HepG2 (cell line): Measurements from ENCODE around the gene TMEM217. TPM values are rescaled to one million over a fixed set of nuclear protein-coding genes. Genes with fewer than 3 reads are reported as not detected.

Source experiments
- ATAC-seq: fragments of 200-7000 bp; cut with Tn5 transposase; 3 replicates; pipeline ENCODE4 v1.9.1; 2020; ENCODE audit warnings: mild to moderate bottlenecking, moderate library complexity
- BruUV-seq: library from RNA; stranded (reverse); fragments of 400-500 nt; replicated peaks from 2 replicates; lab custom pipeline; 2021; lab: Mats Ljungman, UMichigan
- CTCF ChIA-PET: fragments of 300-600 bp; formaldehyde crosslinking; extraction: SDS; loops from one replicate; lab custom pipeline; 2021; ENCODE audit warnings: low total read pairs, inconsistent platforms, low intra/inter-chr PET ratio; lab: Yijun Ruan, JAX
- POLR2A ChIA-PET: fragments of 350-600 bp; sonication (Branson Sonifier 250); formaldehyde crosslinking; loops from one replicate; lab custom pipeline; 2020; ENCODE audit warnings: antibody characterized with exemption, inconsistent platforms; lab: Yijun Ruan, JAX
- DNase-seq: peaks from one replicate; pipeline ENCODE4 v3.0.0-alpha.2; 2015; ENCODE audit warnings: low spot score
- FAIRE-seq: peaks from 3 replicates; lab custom pipeline; 2011; peaks lifted over from hg19 to GRCh38; lab: Jason Lieb, UNC
- H2AFZ ChIP-seq: one replicate; pipeline ENCODE4 v1.6.1; 2011; ENCODE audit warnings: low read length, inconsistent platforms
- H3K27ac ChIP-seq: fragments of 300-600 bp; 3 replicates; pipeline ENCODE4 v1.8.0; 2011; ENCODE audit warnings: mixed run types, mild to moderate bottlenecking, mixed read lengths, low read length, inconsistent platforms; ENCODE audit not compliant: insufficient read depth; ENCODE audit errors: extremely low read length
- H3K27me3 ChIP-seq, 2 experiments: fragments of 200-600 bp in 1 of 2; 2 replicates in 1 of 2; 3 replicates in 1 of 2; pipeline versions ENCODE4 v1.6.0 to v1.8.0; 2011; ENCODE audit warnings: low read length in 2 of 2, mild to moderate bottlenecking in 2 of 2, moderate library complexity in 2 of 2, inconsistent platforms in 1 of 2; ENCODE audit not compliant: insufficient read depth in 2 of 2, control insufficient read depth in 1 of 2
- H3K36me3 ChIP-seq, 2 experiments: fragments of 200-600 bp in 1 of 2; replicated peaks in 1 of 2; 2 replicates in 1 of 2; 3 replicates in 1 of 2; pipeline versions ENCODE4 v1.5.1 to v1.8.0; 2011; ENCODE audit warnings: low read length in 2 of 2, inconsistent platforms in 1 of 2; ENCODE audit not compliant: insufficient read depth in 2 of 2, control insufficient read depth in 1 of 2
- H3K4me1 ChIP-seq: 2 replicates; pipeline ENCODE4 v1.5.1; 2012; ENCODE audit warnings: low read length, inconsistent platforms; ENCODE audit not compliant: insufficient read depth
- H3K4me2 ChIP-seq: 2 replicates; pipeline ENCODE4 v1.6.0; 2011; ENCODE audit warnings: low read depth, low read length, inconsistent platforms
- H3K4me3 ChIP-seq, 3 experiments: fragments of 200-600 bp in 1 of 3; sonication (generic), shearing (Covaris generic) in 1 of 3; replicated peaks in 1 of 3; 2 replicates each; pipeline ENCODE4 v1.5.1; 2011 to 2016; ENCODE audit warnings: low read length in 3 of 3, inconsistent platforms in 2 of 3, low read depth in 2 of 3, mild to moderate bottlenecking in 2 of 3, control low read depth in 1 of 3, mixed read lengths in 1 of 3; ENCODE audit not compliant: insufficient read depth in 1 of 3
- H3K79me2 ChIP-seq: one replicate; pipeline ENCODE4 v1.6.1; 2011; ENCODE audit warnings: low read length, inconsistent platforms; ENCODE audit not compliant: insufficient read depth
- H3K9ac ChIP-seq: 2 replicates; pipeline ENCODE4 v1.6.0; 2011; ENCODE audit warnings: mild to moderate bottlenecking, low read depth, low read length, inconsistent platforms; ENCODE audit not compliant: insufficient read depth
- H3K9me3 ChIP-seq: 2 replicates; pipeline ENCODE4 v1.5.1; 2012; ENCODE audit warnings: mild to moderate bottlenecking, low read length
- H4K20me1 ChIP-seq: 2 replicates; pipeline ENCODE4 v1.6.0; 2011; ENCODE audit warnings: inconsistent platforms, mild to moderate bottlenecking, low read length, moderate library complexity; ENCODE audit not compliant: insufficient read depth
- AKNA ChIP-seq: sonication (generic); formaldehyde crosslinking; IDR thresholded peaks from 2 replicates; pipeline ENCODE4 v1.4.0; 2020; ENCODE audit warnings: missing genetic modification reagents, borderline replicate concordance
- ARNT2 ChIP-seq: sonication (generic); formaldehyde crosslinking; IDR thresholded peaks from 2 replicates; pipeline ENCODE4 v1.8.0; 2022; ENCODE audit warnings: mild to moderate bottlenecking, low read depth, missing genetic modification reagents, moderate library complexity
- CREBL2 ChIP-seq: sonication (generic); formaldehyde crosslinking; IDR thresholded peaks from 2 replicates; pipeline ENCODE4 v1.8.1; 2023; ENCODE audit warnings: missing genetic modification reagents, mild to moderate bottlenecking, borderline replicate concordance
- ISX ChIP-seq: sonication (generic); formaldehyde crosslinking; conservative IDR thresholded peaks from 2 replicates; pipeline ENCODE4 v1.5.0; 2020; ENCODE audit warnings: missing genetic modification reagents
- MEIS2 ChIP-seq: sonication (generic); formaldehyde crosslinking; IDR thresholded peaks from 2 replicates; pipeline ENCODE4 v1.9.0; 2021; ENCODE audit warnings: mild to moderate bottlenecking, missing genetic modification reagents
- NFRKB ChIP-seq: fragments of 450-650 bp; IDR thresholded peaks from 2 replicates; pipeline ENCODE4 v1.6.1; 2017
- SIX4 ChIP-seq: sonication (generic); formaldehyde crosslinking; IDR thresholded peaks from 2 replicates; pipeline ENCODE4 v1.4.0; 2020; ENCODE audit warnings: missing genetic modification reagents
- SMYD3 ChIP-seq: sonication (generic); formaldehyde crosslinking; IDR thresholded peaks from 2 replicates; pipeline ENCODE4 v1.8.1; 2023; ENCODE audit warnings: mild to moderate bottlenecking, missing genetic modification reagents
- TFDP1 ChIP-seq: IDR thresholded peaks from 2 replicates; pipeline ENCODE4 v1.6.1; 2016; ENCODE audit warnings: missing compliant biosample characterization, missing genetic modification reagents, borderline replicate concordance
- ZC3H13 ChIP-seq: sonication (generic); formaldehyde crosslinking; IDR thresholded peaks from 2 replicates; pipeline ENCODE4 v1.8.1; 2023; ENCODE audit warnings: mild to moderate bottlenecking, missing genetic modification reagents, moderate library complexity
- ZFP90 ChIP-seq: sonication (generic); formaldehyde crosslinking; IDR thresholded peaks from 2 replicates; pipeline ENCODE4 v1.8.0; 2022; ENCODE audit warnings: missing genetic modification reagents, mild to moderate bottlenecking, inconsistent platforms, borderline replicate concordance
- ZNF362 ChIP-seq: sonication (generic); formaldehyde crosslinking; IDR thresholded peaks from 2 replicates; pipeline ENCODE4 v1.4.0; 2020; ENCODE audit warnings: missing genetic modification reagents, mild to moderate bottlenecking, borderline replicate concordance
- WGBS: methylation state at CpG from one replicate; pipeline ENCODE4 v1.1.6; 2017; ENCODE audit warnings: low lambda C conversion rate; 5-methylcytosine and 5-hydroxymethylcytosine counted together
- in situ Hi-C: cut with HindIII; loops from 2 replicates; pipeline ENCODE4 v1.10.0; 2017; ENCODE audit warnings: low pct_unique_long_range_greater_than_20kb; ENCODE audit not compliant: extremely low pct_ligation_motif_present
- intact Hi-C: fragments of 100-400 bp; cut with micrococcal nuclease; formaldehyde crosslinking; loops from one replicate; pipeline ENCODE4 v1.10.0; 2022; ENCODE audit not compliant: unreplicated experiment
- polyA plus RNA-seq, 8 experiments: library from polyadenylated mRNA; depleted of rRNA in 3 of 8; stranded (reverse) in 7 of 8; unstranded in 1 of 8; fragments of >200 nt; fragmentation: Illumina TruSeq in 4 of 8; extraction: Trizol in 4 of 8; gene quantifications; 2 replicates each; pipeline versions ENCODE4 v1.2.1 to v1.2.3, GENCODE V29; 2011 to 2016; ENCODE audit warnings: low read depth in 4 of 8, missing spikeins in 1 of 8, mixed read lengths in 1 of 8; ENCODE audit not compliant: insufficient read depth in 1 of 8
- total RNA-seq, 5 experiments: library from RNA; depleted of rRNA; stranded (reverse); fragments of >200 nt; fragmentation: Illumina TruSeq; extraction: Trizol; gene quantifications; 2 replicates each; pipeline ENCODE4 v1.2.3, GENCODE V29; 2016; ENCODE audit warnings: low read depth in 1 of 5

The TMEM217 gene
- total and polyA plus RNA-seq, 2 of the 13 experiments (the other 11 are each of a cell fraction or from before 2014, with no cell fraction given), result 2.3 to 3.4 TPM

- TF ChIP-seq MEIS2 (no peak), ZNF362 (CRISPR knock-in tag) (0 out of 2 replicates have a peak, but pooled peaks have one; percentile 15), ISX (CRISPR knock-in tag) (no peak), NFRKB (no peak), SMYD3 (CRISPR knock-in tag) (no peak), ZC3H13 (CRISPR knock-in tag) (0 out of 2 replicates have a peak, but pooled peaks have one; percentile 35), SIX4 (CRISPR knock-in tag) (no peak)
These were observed 81.5 kb downstream of the TMEM217 start (continued) for GRCh38 chr6:37176268-37177076.

- DNase-seq, result no peak
- intact Hi-C loops (no loop called here), in situ Hi-C loops (loop anchor here (10.0 kb wide), 1 partner anchor 151 kb away; no protein-coding TSS in a partner anchor)
- no peak for ATAC-seq
- Histone ChIP-seq H2AFZ (no peak overlapping the region), H3K27ac (no peak overlapping the region), H3K4me2 (no peak overlapping the region), H3K27me3 (no peaks in the 10 kb centered on the region; a peak in 1 of 5 replicates), H3K4me3 (no peak overlapping the region), H3K9ac (no peak overlapping the region), H3K9me3 (no peaks in the 10 kb centered on the region), H4K20me1 (peaks cover 53% of the 10 kb centered on the region), H3K79me2 (peaks cover 34% of the 10 kb centered on the region), H3K36me3 (peaks cover 21 to 42% of the 10 kb centered on the region in 2 experiments), H3K4me1 (peaks cover 25% of the 10 kb centered on the region)
- WGBS, result 90% methylated on average over 18 of the region's 18 CpGs
- no peak for FAIRE-seq
- CTCF ChIA-PET, result interaction anchor here (2.2 kb wide), 1 partner anchor 157 kb away, joined by 5 read pairs; no protein-coding TSS in a partner anchor
- BruUV-seq, result no TSS peak
- POLR2A ChIA-PET, result interaction anchor here (0.7 to 10.3 kb wide), 18 partner anchors 18 to 157 kb away, joined by 3 to 234 read pairs (median 5); partner anchors contain the start of gene TBC1D22B
- TF ChIP-seq AKNA (no peak), TFDP1 (CRISPR knock-in tag) (no peak), ARNT2 (no peak), ZFP90 (CRISPR knock-in tag) (no peak; the same call in 1 of the 2 replicates), CREBL2 (CRISPR knock-in tag) (no peak)
These were observed 82.3 kb downstream of the TMEM217 start for GRCh38 chr6:37175332-37176267.
